HG03342 (cell line): ENCODE data around the gene OTOP2.
"Not testable (repeated sequence)": the region's sequence is repeated elsewhere in the genome, so short reads cannot be mapped to it uniquely, and the experiment has no call there.

Source experiments
- ATAC-seq: cut with Tn5 transposase; IDR thresholded peaks from one replicate; pipeline ENCODE4 v1.9.1; 2021; ENCODE audit warnings: mild to moderate bottlenecking, moderate library complexity; ENCODE audit not compliant: unreplicated experiment

The OTOP2 gene

DNA sequence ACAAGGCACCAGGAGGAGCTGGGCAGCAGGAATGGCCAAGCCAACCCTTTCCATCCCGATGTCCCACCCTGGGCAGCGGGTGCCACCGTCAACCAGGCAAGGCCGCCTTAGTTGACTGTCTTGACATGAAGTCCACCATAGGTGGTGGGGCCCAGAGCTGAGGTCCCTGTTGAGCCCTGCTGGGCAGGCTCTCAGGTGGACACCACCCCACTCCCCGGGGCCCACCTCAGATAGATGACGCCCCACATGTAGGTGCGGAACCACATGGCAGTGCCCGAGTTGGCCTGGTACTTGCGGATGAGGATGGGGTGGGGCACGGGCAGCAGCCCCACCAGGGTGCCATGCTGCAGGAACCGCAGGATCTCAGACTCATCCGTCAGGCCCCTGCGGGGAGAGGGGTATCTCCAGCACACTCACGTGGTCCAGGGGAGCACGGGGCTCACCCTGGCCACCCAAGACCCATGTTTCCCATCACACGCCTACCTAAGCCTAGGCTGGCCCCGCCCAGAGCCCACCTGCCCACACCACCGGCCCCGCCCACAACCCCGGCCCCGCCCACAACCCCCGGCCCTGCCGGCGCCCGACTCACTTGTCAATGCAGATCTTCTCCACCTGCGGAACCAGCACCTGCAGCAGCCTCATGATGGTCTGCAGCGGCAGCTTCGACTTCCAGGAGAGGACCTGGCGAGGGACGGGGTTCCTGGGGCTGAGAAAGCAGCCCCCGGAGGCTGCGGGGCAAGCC, 27.8 kb downstream of the OTOP2 start:
- ATAC-seq, result no peak

DNA sequence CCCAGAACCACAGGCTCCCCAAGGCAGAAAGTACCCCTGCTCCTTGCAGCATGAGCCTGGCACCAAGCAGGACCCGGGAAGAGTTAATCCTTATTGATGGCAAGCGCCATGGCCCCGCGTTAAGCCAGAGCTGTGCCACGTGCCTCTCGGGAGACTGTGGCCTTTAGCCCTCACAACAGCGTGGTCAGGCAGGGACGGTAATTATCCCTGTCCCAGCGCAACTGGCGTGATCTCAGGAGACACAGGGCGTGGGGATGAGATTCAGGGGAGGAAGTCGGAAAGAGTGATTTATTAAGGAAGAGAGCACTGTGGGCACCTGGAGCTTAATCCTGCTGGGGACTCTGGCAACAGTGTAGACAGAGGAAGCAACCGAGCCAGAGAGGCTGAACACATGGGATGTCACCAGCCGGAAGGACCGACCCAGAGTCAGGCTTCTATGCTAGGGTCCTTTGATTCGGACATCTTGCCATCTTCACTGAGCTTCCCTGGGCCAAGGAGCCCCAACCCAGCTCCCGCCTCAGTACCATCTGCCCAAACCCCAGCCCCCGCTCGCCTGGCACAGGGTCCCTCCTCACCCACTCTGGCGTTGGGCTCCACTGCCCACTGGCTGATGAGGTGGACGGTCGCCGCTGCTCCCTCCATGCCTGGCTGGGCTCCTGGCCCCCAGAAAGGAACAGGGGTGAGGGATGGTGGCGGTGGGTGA, 28.5 kb downstream of the OTOP2 start:
- no peak for ATAC-seq

DNA sequence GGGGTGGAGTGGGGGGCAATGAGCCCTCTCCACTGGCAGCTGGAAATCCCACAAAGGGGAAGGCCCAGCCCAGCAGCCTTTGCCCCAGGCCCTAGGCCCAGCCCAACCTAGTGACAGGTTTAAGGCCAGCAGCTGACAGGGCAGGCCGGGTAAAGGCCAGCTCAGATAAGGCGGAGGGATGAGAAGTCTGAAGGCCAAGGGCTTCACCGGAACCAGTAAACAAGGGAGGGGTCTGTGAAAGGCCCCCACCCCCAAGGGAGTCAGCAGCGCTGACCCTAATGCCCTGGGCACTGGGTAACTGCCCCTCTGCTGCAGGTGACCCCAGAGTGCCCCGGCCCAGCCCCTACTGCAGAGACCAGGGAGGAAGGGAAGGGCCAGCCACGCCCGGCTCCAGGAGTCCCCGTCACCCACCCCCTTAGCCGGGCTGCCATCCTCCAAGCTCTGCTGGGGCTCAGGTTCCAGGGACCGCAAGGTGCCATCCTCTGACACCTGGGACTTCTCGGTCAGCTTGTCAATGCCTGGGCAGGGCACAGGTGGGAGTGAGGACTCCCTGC, 29.1 kb downstream of the OTOP2 start:
- ATAC-seq, result no peak

DNA sequence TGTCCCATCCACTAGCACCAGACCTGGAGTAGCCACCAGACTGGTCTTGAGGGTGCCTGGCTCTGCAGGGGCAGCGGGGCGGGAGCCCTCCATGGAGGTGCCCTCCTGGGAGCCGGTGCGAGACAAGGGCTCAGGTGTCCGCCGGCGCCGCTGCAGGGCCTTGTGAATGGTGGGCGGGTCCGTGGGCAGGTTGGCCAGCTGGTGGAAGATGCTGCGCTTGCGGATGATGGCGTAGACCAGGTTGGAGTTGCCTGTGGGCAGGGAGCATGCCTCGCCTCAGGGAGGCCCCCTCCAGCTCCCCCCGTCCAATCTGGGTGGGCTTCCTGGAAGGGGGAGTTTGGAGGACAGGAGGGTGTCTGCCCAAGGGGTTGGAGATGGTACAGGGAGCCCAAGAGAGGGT, 30.0 kb downstream of the OTOP2 start:
- no peak for ATAC-seq

DNA sequence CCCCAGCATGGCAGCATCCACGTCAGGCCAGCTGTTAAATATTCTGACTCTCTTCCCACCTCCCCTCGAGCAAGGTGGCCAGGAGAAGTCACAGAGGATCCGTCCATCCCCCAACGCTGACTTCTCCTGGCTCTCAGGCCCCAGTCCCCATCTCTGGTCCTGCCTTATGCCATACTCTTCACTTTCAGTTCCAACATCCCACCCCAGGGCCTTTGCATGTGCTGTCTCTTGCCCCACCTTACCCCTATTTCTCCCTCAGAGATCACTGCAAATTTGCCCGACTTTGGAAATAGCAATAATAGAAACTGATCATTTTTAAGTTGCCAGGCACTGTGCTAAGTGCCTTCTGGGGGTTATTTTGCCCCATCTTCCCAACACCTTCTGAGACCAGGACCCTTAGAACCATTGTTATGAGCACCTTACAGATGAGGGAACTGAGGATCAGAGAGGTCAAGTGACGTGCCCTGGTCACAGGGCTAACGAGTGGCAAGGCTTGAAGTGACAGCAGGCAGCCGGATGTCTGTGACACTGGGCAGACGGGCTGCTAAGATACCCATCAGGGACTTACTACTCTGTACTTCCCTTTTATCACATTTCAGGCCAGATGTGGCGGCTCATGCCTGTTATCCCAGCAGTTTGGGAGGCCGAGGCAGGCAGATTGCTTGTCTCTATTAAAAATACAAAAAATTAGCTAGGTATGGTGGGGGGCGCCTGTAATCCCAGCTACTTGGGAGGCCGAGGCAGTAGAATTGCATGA, 30.8 kb downstream of the OTOP2 start:
- no peak for ATAC-seq

DNA sequence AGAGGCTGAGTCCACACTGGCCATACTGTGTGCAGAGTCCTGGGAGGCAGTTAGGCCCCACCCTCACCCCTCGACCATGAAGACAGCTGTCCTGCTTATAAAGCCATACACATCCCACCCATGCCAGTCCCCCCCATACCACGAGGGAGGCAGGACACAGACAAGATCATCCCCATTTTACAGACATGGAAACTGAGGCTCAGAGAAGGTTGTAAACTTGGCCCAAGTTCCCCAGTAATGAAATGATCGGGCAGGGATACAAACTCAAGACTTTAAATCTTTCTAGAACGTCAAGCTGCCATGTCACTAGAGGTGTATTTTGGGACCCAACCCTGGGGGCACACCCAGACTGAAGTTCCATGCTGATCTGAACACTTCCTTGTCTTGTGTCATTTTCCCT, 32.0 kb downstream of the OTOP2 start:
- no peak for ATAC-seq

DNA sequence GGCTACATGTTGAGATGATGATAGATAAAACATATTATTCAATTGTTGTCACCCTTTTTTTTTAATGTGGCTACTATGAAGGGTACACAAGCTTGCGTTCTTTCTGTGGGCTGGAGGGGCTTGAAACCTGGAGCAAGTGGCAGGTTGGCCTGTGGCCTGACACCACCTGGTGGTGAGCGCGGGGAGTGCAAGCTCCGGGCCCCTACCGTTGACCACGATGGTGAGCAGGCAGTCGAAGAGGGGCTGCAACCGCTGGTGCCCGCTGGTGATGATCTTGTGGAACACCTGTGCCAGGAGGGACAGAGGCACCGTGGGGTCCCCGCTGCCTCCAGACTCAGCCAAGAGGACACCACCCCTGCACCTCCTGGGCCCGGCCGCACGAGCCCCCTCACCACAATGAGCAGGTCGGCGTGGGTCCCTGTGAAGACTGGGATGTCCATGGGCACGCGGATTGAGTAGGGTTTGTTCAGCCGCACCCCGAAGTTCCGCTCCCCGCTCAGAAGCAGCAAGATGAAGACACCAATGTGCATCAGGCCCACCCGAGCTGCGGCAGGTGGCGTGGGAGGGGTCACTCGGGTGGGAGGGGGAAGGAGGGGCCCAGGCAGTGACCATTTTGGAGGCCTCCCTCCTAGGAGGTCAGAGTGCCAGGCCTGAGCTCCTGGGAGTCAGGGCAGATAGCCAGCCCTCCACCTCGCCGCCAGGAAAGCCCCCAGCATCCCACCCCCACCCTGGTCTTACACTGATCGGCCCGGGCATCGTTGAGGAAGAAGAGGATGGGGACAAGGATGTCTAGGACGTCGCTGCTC, 34.1 kb downstream of the OTOP2 start:
- no peak for ATAC-seq

DNA sequence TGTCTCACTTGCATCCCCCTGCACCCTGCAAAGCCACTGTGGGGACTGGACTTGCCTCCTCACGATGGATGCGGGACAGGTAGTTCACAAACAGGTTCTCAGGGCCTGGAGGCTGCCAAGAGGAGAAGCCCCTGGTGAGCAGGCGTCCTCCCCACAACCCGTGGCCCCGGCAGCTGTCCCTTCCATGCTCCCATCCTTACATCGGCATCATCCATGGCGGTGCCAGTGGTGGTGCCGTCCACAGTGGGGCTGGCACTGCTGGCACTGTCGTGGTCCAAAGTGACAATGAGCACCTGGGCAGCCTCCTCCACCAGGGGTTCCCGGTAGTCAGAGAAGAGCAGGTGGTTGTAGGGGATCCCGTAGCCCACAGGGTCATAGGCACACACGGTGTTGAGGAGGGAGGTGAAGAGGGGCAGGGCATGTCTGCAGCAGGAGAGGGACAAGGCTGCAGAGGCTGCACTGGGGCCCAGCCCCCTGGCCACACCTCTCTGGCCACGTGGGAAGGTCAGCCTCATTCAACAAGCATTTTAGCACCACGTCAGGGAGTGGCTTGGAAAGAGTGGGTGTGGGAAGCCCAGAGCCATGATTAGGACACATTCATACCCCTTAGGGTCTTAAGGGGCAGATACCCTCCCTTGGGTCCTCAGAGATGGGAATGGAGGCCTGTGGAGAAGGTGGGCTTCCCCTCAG, 35.9 kb downstream of the OTOP2 start:
- ATAC-seq, result no peak

DNA sequence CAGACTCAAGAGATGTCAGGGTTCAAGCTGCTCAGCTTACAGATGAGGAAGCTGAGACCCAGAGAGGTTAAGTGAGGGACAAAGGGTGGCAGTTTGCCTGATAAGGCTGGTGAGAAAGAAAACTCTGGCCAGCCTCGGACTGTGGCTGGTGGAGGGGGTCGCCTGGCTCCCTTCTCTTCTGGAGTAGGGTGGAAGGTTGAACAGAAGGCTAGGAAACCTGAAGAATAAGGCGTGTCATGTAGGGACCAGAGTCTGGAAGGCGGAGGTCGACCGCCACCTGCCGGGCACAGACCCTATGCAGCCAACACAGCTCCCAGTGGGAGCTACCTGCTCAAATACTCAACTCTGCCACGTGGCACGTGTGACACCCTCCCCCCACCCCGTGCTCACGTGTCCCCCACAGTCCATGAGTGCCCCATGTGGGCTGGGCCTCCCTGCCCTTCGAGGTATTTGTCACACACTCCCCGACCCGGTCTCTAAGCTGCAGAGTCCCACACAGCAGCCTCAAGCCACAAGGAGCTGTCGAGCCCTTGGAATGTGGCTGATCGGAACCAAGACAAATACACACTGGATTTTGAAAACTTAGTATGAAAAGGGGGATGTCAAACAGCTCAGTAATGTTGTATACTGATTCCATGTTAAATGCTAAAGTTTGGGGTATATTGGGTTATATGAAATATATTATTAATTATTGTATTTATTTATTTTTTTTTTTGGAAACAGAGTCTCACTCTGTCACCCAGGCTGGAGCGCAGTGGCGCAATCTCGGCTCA, 36.7 kb downstream of the OTOP2 start:
- no peak for ATAC-seq

DNA sequence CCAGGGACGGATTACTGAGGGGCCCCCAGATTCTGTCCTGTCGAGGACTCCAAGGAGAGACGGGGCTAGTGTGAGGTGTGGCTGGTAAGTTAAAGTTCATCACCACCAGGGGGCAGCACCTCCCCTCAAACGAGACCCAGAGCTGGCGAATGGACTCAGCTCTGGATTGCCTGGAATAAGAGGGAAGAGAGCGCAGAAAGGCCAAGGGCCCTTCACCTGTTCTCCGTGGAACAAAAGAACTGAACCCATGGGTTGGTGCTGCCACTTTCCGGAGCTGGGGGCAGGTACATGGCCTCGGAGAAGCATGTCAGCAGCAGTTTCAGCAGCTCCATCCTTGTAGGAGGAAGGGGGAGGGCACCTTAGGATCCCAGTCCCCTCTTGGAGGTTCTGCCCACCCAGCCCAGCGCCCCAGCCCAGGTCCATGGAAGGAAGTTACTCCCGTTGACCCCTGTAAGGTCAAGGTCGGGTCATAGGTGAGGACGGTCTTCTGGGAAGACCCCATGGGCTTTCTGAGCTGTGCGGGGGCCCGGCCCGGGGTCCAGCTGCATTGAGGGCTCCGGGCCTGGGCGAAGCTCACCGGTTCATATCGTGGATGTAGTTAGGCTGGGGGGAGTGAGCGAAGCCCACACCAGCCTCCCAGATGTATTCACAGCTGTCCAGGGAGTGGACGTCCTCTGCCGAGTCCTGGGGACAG, 37.7 kb downstream of the OTOP2 start:
- ATAC-seq, result no peak

DNA sequence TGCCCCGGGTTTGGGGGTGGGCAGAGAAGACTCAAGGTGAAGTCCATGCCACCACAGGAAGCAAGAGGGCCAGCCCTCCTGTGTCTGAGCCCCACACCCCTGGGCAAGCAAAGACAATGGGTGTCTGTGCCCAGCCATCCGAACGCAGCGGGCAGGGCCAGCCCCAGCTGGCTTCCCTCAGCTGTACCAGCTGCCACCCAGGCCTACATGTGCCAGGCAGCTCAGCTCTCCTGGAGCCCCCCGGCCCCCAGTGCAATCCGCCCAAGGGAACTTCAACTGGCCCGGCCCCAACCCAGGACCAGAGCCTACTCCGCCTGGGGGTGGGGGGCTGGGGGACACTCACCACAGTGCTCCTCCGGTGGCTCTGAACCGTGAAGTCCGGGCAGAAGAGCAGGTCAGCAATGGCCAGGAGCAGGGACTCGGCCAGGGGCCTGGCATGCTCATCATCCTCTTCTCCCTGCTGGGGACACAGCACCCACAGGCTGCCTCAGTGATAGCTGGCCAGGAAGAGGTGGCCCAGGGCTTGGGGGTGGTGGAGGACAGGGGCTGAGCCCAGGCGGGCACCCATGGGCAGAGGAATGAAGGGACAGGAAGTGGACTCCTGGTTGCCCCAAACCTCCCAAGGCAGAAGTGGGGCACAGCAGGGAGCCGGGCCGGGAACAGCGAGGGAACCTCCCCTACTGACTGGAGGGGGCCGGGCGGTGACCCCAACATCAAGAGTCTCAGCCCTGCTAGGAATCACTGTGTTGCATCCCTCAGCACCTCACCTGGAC, 38.7 kb downstream of the OTOP2 start:
- no peak for ATAC-seq

DNA sequence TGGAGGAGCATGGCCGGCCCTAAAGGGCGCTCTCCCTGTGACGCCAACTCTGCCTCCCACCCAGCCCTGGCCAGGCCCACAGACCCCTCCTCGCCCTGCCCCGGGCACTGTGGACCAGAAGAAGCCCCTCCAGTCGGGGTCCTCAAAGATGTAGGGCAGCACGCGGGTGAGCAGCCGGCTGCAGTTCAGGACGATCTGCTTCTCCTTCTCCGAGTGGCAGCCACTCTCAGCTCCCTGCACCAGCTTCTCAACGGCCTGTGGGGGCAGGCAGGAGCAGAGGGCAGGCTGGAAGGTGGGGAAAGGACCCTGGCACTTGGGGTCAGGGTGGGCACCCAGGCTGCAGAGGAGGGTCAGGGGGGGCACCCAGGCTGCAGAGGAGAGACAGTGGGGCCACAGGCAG, 39.6 kb downstream of the OTOP2 start:
- ATAC-seq, result no peak

DNA sequence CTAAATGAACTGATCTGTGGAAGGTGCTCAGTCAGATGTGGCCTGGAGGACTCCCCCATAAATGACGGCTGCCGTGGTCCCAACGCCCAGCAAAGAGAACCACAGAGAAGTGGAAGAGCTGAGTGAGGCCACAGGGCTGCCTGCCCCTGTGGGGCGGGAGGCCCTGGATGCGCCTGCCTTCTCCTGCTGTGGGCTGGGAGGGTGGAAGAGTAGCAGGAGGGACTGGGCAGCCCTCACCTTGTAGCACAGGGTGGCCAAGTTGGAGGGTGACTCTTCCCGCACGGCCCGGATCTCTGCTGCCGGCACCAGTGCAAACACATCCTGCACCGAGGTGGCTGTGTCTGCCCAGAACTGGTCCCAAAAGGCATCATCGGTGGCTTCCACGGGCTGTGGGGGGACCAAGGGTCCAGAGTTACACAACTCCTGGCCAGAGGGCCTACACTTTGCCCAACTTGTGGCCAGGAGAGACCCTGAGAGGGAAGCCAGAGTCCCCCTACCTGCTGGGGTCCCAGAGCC, 40.2 kb downstream of the OTOP2 start:
- ATAC-seq, result no peak

DNA sequence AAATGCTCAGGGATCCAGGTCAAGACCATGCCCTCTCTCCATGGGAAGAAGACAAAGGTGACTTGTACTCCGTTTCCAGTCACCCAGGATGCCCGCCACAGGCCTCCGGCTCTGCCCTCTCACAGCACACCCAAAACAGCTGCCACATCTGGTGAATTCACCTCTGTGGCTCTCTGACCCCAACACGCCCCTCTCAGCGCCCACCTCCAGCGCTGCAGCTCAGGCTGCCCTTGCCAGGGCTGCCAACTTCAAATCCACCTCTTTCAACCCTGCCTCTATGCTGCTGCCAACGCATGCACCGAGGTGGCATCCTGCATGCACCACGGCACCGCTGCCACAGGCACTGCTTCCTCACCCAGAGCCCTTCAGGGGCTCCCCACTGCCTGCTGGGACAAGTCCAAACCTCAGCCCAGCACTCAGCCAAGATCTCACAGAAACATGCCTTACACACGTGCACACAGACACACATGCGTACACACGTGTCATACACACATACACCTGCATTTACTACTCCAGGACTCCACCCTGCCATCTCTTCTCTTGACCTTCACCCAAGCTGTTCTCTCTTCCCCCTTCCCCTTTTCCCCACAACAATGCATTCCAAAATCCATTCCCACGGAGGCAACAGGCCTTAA, 41.0 kb downstream of the OTOP2 start:
- ATAC-seq, result no peak

DNA sequence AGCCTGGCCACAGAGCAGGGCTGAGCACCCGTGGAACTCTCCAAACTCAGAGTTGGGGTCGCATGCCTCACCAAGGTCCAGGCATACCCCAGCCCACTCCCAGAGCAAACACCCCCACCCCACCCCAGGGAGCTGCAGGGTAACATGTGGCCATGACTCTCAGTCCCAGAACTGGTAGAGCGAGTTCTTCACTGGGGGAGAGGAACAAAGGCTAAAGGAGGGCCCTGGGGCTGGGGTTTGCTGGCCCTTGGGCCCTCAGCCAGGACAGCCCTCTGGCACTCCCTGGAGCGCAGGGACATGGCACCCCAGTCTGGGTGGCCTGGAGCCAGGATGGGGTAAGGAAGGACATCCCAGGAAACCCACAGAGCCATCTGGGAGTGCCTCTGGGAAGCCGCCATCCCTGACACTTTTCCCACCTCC, 44.3 kb downstream of the OTOP2 start:
- ATAC-seq, result no peak

DNA sequence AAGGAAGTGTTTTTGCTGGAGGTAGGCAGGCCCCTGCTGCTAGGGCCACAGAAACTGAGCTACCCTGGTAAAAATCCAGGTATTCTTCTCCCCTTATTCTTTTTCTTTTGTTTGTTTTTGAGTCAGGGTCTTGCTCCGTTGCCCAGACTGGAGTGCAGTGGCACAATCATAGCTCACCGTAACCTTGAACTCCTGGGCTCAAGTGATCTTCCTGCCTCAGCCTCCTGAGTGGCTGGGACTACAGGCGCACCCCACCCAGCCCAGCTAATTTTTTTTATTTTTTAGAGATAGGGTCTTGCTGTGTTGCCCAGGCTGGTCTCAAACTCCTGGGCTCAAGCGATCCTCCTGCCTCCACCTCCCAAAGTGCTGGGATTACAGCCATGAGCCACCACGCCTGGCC, 45.4 kb downstream of the OTOP2 start:
- ATAC-seq, result not testable (repeated sequence)

DNA sequence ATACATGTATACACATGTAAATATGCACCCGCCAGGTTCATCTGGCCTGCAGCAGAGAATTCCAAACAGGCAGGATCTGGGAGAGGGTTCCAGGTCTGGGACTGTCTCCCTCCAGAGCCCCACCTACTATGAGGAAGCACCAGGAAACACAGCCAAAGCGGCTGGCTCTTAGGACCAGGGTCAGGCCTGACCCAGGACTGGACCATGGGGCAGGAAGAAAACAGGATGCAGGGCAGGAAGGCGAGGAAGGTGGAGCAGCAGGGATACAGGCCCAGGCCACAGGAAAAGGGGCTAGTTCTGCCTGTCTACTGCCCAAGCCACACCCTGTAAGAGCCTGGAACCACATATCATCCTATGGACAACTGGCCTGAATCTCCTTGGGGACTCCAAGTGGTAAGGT, 46.3 kb downstream of the OTOP2 start:
- ATAC-seq, result no peak
